ENCODE results near the gene ANKRD29.
"Not testable (repeated sequence)": the region's sequence is repeated elsewhere in the genome, so short reads cannot be mapped to it uniquely, and the experiment has no call there.

Gene ANKRD29

GRCh38 chr18:23578891-23579653 is 83.6 kb downstream of the ANKRD29 start:
- no peak for DNase-seq

DNA sequence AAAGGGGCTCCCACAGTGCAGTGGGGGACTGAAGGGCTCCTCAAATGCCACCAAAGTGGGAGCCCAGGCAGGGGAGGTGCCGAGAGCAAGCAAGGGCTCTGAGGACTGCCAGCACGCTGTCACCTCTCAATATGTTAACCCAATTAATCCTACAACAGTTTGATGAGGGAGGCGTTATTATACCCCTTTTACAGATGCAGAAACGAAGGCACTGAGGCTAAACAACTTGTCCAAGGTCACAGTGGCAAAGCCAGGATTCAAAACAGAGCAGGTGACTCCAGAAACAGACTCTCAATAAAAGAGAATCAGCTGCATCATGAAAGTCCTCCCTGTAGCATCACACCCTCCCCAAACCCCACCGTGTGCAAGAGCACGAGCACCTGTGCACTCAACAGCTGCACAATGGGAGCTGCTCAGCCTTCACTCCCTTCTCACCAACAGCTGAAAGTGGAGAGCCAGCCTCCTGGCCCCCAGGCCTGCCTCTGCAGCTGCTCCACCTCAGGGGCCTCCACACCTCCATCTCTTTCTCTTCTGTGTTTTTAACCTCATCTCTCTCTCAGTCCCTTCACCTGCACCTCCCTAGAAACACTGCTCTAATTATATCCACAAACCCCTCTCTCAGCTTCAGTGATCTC is 84.5 kb downstream of the ANKRD29 start:
- no peak for DNase-seq

- DNase-seq: not testable (repeated sequence)
Observed at GRCh38 chr18:23577521-23577920, 85.2 kb downstream of the ANKRD29 start.

GRCh38 chr18:23575309-23575651 is 87.4 kb downstream of the ANKRD29 start:
- DNase-seq: no peak

DNA sequence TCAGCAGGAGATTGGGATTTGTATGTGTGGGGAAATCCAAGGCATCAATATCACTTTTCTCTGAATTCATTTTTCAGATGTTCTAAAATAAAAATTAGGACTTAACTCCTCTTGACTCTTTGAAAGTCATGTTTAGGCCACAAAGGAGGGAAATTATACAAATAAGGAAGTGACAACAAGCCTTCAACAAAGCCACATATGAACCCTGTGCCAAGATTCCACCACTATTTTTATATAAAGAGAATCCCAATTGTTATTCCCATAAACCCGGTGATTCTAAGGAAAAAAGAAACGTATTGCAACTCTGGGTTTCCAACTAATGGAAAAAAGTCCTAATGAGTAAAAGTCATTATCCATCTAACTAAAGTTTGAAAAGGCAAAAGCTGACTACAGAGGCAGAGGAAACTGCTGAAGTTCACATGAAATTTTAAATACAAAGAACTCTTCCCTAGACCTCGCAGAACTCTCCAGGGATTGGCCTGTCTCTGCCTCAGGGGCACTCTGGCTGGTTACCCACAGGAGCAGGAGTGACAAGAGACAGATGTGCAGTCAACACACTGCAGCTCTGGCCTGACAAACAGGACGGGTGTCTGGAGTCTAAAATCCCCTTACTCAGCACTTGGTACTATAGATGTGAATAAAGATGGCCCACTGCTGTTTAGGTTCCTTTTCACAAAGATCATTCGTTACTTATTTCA is 88.0 kb downstream of the ANKRD29 start:
- DNase-seq: no peak

- DNase-seq: no peak
Observed at GRCh38 chr18:23573626-23574431, 88.9 kb downstream of the ANKRD29 start.

DNA sequence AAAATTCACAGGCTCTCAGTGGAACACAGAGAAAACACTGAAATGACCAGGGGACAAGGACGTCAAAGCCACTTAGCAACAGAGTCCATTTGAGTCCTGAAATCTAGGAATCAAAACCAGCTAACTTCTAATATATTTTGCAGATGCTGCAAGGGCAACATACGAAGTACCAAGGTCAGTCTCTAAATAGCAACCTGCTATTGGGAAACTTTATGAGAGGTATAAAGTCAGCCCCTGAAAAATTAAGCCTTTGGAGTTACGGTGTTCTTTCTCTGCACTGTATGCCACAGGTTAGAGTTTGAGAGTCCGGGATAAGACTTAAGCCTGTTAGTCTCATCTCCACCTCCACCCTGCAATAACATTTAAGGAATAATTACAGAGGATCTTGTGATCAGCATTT is 89.7 kb downstream of the ANKRD29 start:
- no peak for DNase-seq

DNA sequence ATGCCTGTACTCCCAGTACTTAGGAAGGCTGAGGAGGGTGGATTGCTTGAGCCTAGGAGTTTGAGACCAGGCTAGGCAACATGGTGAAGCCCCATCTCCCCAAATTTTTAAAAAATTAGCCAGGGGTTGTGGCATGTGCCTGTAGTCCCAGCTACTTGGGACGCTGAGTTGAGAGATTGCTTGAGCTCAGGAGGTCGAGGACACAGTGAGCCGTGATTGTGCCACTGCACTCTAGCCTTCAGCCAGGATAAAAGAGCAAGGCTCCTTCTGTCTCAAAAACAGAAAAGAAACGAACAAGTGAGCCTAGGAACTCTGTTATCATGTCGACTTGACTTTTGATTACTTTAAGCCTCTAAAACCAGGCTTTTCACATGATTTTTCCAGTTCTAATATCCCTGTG is 90.1 kb downstream of the ANKRD29 start:
- DNase-seq: no peak

DNA sequence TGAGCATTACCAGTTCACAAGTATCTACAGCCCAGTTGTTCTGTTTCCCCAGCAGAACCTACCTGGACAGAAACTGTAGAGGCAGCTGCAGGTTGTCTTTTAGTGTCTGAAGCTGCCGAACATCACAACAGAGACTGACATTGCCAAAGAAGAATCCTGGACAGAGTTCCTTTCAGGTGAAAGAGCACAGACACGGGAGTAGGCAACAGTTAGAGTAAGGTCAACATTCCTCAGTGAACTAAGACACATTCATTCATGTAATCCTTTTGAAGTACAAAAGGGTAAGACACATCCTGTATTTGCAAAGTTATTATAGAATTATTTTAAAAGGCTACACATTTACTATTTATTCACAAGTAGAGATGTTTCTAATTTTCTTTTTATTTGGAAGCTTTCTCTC is 90.7 kb downstream of the ANKRD29 start:
- no peak for DNase-seq

GRCh38 chr18:23570912-23571504 is 91.7 kb downstream of the ANKRD29 start:
- no peak for DNase-seq

DNA sequence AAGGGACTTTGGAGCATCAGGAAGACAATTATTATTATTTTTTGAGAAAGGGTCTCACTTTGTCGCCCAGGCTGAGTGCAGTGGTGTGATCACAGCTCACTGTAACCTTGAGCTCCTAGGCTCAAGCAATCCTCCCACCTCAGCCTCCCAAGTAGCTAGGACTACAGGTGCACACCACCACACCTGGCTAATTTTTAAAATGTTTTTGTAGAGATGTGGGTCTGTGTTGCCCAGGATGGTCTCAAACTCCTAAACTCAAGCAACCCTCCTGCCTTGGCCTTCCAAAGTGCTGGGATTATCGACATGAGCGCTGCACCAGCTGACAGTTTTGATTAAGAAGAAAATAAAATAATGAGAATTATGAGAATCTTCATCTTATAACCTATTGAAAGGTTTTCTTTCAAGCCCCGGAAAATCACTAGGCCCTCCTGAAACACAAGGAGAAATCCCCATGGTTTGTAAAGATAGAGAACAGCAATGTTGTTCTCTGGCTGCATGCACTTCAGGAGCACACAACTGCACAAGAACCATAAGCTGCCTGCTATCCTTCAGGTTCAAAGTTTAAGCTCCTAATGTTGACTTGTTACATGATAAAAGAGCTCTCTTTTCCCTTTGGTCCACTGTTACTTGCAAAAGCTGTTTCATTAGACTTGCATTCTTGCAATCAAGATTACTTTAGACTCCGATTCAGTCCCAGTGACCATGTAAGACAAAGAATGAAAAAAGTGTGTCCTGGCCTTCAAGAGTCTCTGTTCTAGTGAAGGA is 93.2 kb downstream of the ANKRD29 start:
- no peak for DNase-seq

DNA sequence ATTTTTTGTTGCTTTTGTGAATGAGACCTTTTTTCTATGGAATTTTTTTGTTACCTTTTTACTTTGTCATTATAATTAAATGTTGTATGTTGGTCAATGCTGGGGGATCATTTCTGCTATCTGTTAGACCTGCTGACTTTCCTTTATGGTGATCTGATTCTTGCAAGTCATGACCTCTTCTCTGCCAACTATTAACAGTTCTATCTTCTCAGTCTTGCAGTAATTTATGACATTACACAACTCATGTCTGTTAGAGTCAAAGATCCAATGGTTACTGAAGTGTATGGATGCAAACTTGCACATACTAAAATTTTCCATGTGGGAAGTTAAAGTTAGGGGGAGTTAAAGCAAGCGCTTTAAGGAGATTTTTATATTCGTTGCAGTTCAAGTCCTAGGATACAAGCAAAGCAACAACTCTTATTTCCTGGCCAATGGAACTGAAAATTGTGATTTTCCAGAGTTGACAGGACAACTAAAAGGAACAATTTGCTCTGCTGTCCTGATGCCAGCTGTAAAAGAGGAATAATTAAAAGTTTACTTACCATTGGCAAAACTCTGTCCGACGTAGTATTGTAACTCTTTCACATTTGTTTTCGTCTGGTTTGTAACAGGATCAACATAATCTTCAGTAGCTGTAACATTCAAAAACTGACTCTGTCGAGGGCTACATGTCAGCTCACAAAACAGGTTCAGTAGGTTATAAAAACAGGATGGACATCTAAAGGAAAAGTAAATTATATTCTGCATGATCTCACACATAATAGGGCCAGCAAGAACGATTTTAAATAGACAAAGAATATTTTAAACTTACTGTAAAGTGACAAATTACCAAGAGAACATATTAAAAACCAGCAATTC is 94.2 kb downstream of the ANKRD29 start:
- DNase-seq: no peak

DNA sequence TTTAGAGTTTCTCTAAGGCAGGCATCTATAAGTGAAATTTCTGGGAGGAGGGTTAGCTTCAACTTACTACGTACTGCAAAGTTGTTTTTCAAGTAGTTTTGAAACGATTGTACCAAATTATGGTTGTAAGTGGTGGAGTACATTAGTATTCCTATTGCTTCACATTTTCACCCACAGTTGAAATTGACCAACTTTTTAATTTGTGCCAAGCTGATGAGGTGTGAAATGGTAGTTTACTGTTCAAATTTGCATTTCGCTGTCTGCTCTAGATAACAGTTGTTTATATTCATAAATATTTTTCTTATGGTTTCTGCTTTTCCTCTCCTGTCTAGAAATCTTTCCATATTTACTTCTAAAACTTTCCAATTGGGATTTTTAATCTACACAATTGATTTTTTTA is 95.0 kb downstream of the ANKRD29 start:
- no peak for DNase-seq

DNA sequence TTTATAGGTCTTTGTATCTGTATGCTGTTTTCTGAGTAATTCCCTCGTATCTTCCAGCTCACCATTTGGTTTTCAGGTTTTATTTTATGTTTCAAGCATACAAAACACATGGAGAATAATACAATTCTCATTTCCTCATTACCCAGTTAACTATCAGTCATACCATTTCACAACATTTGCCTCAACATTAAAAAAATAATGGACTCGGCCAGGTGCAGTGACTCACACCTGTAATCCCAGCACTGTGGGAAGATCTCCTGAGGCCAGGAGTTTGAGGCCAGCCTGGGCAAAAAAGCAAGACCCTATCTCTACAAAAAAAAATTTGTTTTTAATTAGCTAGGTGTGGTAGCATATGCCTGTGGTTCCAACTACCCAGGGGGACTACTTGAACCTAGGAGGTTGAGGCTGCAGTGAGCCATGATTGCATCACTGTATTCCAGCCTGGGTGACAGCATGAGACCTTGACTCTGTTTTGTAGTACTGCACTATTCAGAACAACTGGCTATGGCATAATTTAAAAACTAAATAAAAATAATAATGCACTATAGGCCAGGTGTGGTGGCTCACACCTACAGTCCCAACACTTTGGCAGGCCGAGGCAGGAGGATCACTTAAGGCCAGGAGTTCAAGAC is 96.7 kb downstream of the ANKRD29 start:
- DNase-seq: no peak

DNA sequence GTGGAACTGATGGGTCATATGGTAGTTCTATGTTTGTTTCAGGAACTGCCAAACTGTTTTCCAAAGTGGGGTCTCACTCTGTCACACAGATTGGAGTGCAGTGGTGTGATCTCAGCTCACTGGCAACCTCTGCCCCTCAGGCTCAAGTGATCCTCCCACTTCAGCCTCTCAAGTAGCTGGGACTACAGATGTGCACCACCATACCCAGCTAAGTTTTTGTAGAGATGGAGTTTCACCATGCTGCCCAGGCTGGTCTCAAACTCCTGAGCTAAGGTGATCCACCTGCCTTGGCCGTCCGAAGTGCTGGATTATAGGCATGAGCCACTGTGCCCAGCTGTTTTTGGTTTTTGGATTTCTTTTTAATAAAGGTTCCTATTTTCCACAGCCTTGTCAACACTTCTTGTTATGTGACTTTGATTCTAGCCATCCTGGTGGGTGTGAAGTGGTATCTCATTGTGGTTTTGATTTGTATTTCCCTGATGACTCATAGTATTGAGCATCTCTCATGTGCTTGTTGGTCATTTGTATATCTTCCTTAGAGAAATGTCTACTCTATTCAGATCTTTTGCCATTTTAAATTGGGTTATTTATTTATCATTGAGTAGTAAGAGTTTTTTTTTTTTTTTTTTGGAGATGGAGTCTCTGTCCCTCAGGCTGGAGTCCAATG is 99.2 kb downstream of the ANKRD29 start:
- no peak for DNase-seq

DNA sequence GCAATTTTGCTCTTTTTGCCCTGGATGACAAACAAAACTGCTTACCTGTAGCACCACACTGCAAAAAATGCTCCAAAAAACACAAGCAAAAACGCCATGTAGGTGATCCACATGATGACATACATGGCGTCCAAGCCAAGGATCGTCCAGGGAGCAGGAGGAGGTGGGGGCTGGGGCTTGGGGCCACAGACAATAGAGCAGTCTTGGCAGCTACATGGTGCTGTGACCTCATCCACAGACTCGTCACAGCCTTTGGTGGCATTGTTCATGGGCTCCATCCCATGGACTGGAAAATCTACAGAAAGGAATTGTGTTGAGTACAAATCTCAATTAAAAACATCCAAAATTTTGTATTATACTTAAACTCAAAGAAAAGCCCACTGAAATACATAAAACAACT is 102.5 kb downstream of the ANKRD29 start:
- no peak for DNase-seq

DNA sequence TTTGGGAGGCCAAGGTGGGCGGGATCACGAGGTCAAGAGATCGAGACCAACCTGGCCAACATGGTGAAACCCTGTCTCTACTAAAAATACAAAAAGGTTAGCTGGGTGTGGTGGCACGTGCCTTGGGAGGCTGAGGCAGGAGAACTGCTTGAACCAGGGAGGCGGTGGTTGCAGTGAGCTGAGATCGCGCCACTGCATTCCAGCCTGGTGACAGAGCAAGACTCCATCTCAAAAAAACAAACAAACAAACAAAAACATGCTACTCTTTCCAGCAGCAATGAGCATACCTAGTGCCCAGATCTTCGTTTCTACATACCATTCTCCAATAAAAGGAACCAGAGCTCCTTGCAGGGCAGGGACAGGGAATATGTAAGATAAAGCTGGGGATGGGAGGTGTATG is 105.2 kb downstream of the ANKRD29 start:
- DNase-seq: not testable (repeated sequence)

DNA sequence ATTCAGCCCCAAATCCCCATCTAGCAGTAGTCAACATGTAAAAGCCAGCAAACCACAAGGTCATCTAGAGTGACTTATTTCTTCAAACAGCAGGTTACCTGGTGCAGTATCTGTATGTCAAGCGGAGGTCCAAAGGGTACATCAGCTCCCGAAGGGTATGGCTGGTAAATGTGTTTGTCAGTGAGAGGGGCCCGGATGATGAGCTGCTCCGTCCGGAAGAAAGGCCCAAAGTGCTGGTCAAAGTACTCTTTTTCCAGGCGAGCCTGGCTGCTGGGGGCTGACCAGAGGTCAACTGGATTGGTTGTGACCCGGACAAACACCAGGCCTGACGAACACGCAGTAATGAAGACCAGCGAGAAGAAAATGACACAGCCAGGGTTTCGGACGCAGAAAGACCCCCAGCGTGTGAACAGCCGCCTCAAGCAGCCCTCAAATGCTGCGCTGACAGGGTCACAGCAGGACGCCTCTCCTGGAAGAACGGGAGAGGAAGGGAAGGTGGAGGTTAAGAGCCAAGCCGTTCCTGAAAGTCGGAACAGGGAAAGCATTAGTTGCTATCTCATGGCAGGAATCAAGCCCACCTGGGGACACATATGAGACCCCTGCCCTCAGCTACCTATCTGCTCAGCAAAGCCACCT is 106.4 kb downstream of the ANKRD29 start:
- no peak for DNase-seq

DNA sequence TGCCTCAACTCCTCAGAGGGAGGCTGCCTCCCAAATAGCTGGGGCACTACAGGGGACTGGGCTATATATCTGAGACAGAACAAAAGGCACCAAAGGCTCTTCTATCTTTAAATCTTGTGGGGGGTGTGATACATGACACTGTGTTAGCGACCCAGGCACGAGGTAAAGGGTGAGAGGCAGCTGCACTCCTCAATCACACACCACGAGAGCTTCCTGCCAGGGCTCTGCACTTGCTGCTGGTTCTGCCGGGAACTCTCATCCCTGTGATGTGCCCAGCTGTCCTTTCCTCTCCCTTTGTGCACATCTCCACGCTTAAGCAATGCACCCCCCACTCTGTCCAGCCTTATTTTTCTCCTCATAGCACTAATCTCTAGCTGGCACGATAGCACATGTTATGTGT is 108.8 kb downstream of the ANKRD29 start:
- DNase-seq: no peak

GRCh38 chr18:23552505-23552904 is 110.2 kb downstream of the ANKRD29 start:
- no peak for DNase-seq
